Measurements from ENCODE around the gene FSTL4. TPM values are rescaled to one million over a fixed set of nuclear protein-coding genes. Genes with fewer than 3 reads are reported as not detected.

FSTL4 gene
- total RNA-seq, 1 experiment from 2014 or later: not detected

- Mint-ChIP-seq H3K4me3 (ENCODE audit: low read depth, unreplicated experiment) (no peak overlapping the region), H3K4me1 (ENCODE audit: low read depth, unreplicated experiment) (no peaks in the 10 kb centered on the region), H3K27ac (ENCODE audit: unreplicated experiment) (no peak overlapping the region), H3K27me3 (ENCODE audit: unreplicated experiment) (peaks cover 64% of the 10 kb centered on the region), H3K9me3 (ENCODE audit: low read depth, unreplicated experiment) (no peaks in the 10 kb centered on the region), H3K36me3 (ENCODE audit: insufficient read depth, unreplicated experiment) (no peaks in the 10 kb centered on the region)
- DNase-seq: no peak
- intact Hi-C loops (cut with micrococcal nuclease; ENCODE audit: unreplicated experiment): loop anchor here (2.0 kb wide), 1 partner anchor 351 kb away; no protein-coding TSS in a partner anchor
- CTCF ChIA-PET: no interaction called here
- no TSS peak for BruUV-seq (replicated peaks)
- TF ChIP-seq CTCF (IDR thresholded peaks at IDR 0.05; ENCODE audit: unreplicated experiment): no peak
These were observed 150.4 kb downstream of the FSTL4 start for GRCh38 chr5:133461796-133462516.

- Mint-ChIP-seq H3K27ac (ENCODE audit: unreplicated experiment) (no peak overlapping the region), H3K9me3 (ENCODE audit: low read depth, unreplicated experiment) (no peaks in the 10 kb centered on the region)
- intact Hi-C loops (cut with micrococcal nuclease; ENCODE audit: unreplicated experiment): loop anchor here (2.0 kb wide), 1 partner anchor 349 kb away; no protein-coding TSS in a partner anchor
These were observed 152.1 kb downstream of the FSTL4 start for GRCh38 chr5:133460172-133460758.

DNA sequence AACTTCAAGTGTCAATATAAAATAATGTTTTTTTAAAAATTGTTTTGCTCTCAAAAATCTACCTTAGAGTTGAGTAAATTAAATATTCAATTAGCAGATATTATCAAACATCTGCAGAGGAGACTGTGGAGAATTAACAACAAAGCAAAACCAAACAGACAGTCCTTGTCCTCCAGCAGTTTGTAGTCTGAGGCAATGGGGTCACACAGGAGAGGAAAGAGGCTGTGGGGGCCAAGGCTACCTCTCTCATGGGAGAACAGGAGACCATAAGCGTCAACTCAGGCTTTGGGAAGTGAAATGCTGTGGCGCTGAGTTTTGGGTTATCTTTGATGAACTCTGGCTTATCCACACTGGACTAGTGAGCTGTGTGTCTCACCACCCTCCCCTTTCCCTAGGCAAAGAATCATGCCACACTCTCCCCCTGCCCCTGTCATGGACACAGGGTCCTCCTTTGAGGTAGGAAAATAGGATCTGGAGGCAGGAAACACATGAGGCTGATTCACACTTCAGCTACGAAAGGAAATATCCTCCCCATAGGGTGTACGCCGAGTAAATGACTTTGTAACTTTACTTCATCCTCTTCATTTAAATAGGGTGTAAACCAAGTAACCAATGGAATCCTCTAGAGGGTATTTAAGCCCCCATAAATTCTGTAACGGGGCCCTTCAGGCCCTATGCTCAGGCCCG lies 152.7 kb downstream of the FSTL4 start:
- Mint-ChIP-seq H3K4me3 (ENCODE audit: low read depth, unreplicated experiment) (no peak overlapping the region), H3K27me3 (ENCODE audit: unreplicated experiment) (peaks cover 77% of the 10 kb centered on the region), H3K36me3 (ENCODE audit: insufficient read depth, unreplicated experiment) (no peaks in the 10 kb centered on the region), H3K4me1 (ENCODE audit: low read depth, unreplicated experiment) (no peaks in the 10 kb centered on the region), H3K27ac (ENCODE audit: unreplicated experiment) (no peak overlapping the region), H3K9me3 (ENCODE audit: low read depth, unreplicated experiment) (no peaks in the 10 kb centered on the region)
- intact Hi-C loops (cut with micrococcal nuclease; ENCODE audit: unreplicated experiment): loop anchor here (2.0 kb wide), 1 partner anchor 349 kb away; no protein-coding TSS in a partner anchor
- no TSS peak for BruUV-seq (replicated peaks)
- no peak for TF ChIP-seq CTCF (IDR thresholded peaks at IDR 0.05; ENCODE audit: unreplicated experiment)
- CTCF ChIA-PET: interaction anchor here (0.8 kb wide), 1 partner anchor 36 kb away, joined by 3 read pairs; no protein-coding TSS in a partner anchor
- DNase-seq: no peak

More at GRCh38 chr5:133460172-133460758, 152.1 kb downstream of the FSTL4 start:
- Mint-ChIP-seq H3K27me3 (ENCODE audit: unreplicated experiment) (peaks cover 77% of the 10 kb centered on the region), H3K4me1 (ENCODE audit: low read depth, unreplicated experiment) (no peaks in the 10 kb centered on the region), H3K36me3 (ENCODE audit: insufficient read depth, unreplicated experiment) (no peaks in the 10 kb centered on the region), H3K4me3 (ENCODE audit: low read depth, unreplicated experiment) (no peak overlapping the region)
- CTCF ChIA-PET: interaction anchor here (0.8 kb wide), 1 partner anchor 37 kb away, joined by 3 read pairs; no protein-coding TSS in a partner anchor
- peak; percentile 40 for TF ChIP-seq CTCF (IDR thresholded peaks at IDR 0.05; ENCODE audit: unreplicated experiment)
- no TSS peak for BruUV-seq (replicated peaks)
- DNase-seq: peak; percentile 52

DNA sequence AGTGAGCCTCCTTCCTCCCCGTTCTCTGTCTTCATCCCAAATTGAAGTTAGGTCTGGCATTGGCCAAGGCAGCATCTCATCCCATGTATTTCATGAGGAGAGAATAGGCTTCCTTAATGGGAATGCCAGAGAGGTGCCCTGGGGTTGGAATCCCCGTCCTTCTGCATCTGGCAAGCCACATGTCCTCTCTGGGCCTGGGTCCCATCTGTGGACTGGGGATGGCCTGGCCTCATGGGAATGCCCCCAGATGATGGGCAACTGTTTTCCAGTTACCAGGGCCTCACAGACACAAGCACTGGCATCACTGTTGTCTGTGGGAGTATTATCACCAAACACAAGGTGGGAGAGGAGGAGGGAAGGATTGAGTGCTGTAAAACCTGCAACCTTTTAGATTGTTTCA lies 153.9 kb downstream of the FSTL4 start:
- peaks cover 77% of the 10 kb centered on the region for H3K27me3 Mint-ChIP-seq (ENCODE audit: unreplicated experiment)
- no peak overlapping the region for H3K27ac Mint-ChIP-seq (ENCODE audit: unreplicated experiment)
- H3K4me1 Mint-ChIP-seq (ENCODE audit: low read depth, unreplicated experiment): no peaks in the 10 kb centered on the region
- no peak for TF ChIP-seq CTCF (IDR thresholded peaks at IDR 0.05; ENCODE audit: unreplicated experiment)
- no TSS peak for BruUV-seq (replicated peaks)
- no peaks in the 10 kb centered on the region for H3K36me3 Mint-ChIP-seq (ENCODE audit: insufficient read depth, unreplicated experiment)
- H3K4me3 Mint-ChIP-seq (ENCODE audit: low read depth, unreplicated experiment): no peak overlapping the region
- no peak for DNase-seq
- H3K9me3 Mint-ChIP-seq (ENCODE audit: low read depth, unreplicated experiment): no peaks in the 10 kb centered on the region
- CTCF ChIA-PET: interaction anchor here (0.6 kb wide), 1 partner anchor 10 kb away, joined by 3 read pairs; no protein-coding TSS in a partner anchor
- intact Hi-C loops (cut with micrococcal nuclease; ENCODE audit: unreplicated experiment): no loop called here
